K562 (cell line): Measurements from ENCODE around the gene TFAP2B. TPM values are rescaled to one million over a fixed set of nuclear protein-coding genes. Genes with fewer than 3 reads are reported as not detected.

Experiments used
- ATAC-seq: fragments of 200-7000 bp; cut with Tn5 transposase; 3 replicates; pipeline ENCODE4 v1.9.1; 2020; ENCODE audit warnings: moderate library complexity
- BruUV-seq: library from RNA; stranded (reverse); fragments of 400-500 nt; replicated peaks from 2 replicates; lab custom pipeline; 2021; lab: Mats Ljungman, UMichigan
- CTCF ChIA-PET: fragments of 300-600 bp; formaldehyde crosslinking; extraction: SDS; loops from one replicate; lab custom pipeline; 2021; ENCODE audit warnings: low intra/inter-chr PET ratio; lab: Yijun Ruan, JAX
- POLR2A ChIA-PET: fragments of 300-600, 350-650 bp; sonication (Branson Sonifier 250); formaldehyde crosslinking; extraction: SDS; loops from one replicate; lab custom pipeline; 2021; ENCODE audit warnings: antibody characterized with exemption, inconsistent platforms; lab: Yijun Ruan, JAX
- DNase-seq, 4 experiments: peaks; one replicate each; pipeline versions ENCODE4 v3.0.0 to v3.0.0-alpha.2; 2011 to 2018; ENCODE audit warnings: low spot score in 3 of 4, mixed read lengths in 3 of 4; ENCODE audit errors: extremely low read depth in 1 of 4
- FAIRE-seq: peaks from 2 replicates; lab custom pipeline; 2011; peaks lifted over from hg19 to GRCh38; lab: Jason Lieb, UNC
- H2AFZ ChIP-seq: 2 replicates; pipeline ENCODE4 v1.6.0; 2011; ENCODE audit warnings: low read depth, low read length, control low read depth, inconsistent platforms
- H3K27ac ChIP-seq: fragments of 200-600 bp; 3 replicates; pipeline ENCODE4 v1.8.0; 2011; ENCODE audit warnings: low read depth, mild to moderate bottlenecking, control low read depth, inconsistent platforms, low read length, moderate library complexity, mixed read lengths; ENCODE audit errors: extremely low read depth
- H3K27me3 ChIP-seq, 2 experiments: fragments of 300-600 bp in 1 of 2; 2 replicates in 1 of 2; 3 replicates in 1 of 2; pipeline versions ENCODE4 v1.6.0 to v1.8.0; 2011; ENCODE audit warnings: inconsistent platforms in 2 of 2, low read length in 2 of 2, mild to moderate bottlenecking in 1 of 2, mixed read lengths in 1 of 2, moderate library complexity in 1 of 2; ENCODE audit not compliant: control insufficient read depth in 2 of 2, insufficient read depth in 2 of 2
- H3K36me3 ChIP-seq: fragments of 300-600 bp; 3 replicates; pipeline ENCODE4 v1.8.0; 2011; ENCODE audit warnings: mild to moderate bottlenecking, low read length, inconsistent platforms; ENCODE audit not compliant: control insufficient read depth, insufficient read depth
- H3K4me1 ChIP-seq, 2 experiments: fragments of 200-600 bp in 1 of 2; replicated peaks in 1 of 2; 2 replicates in 1 of 2; 3 replicates in 1 of 2; pipeline versions ENCODE4 v1.5.1 to v1.8.0; 2011; ENCODE audit warnings: inconsistent platforms in 2 of 2, low read length in 2 of 2, mild to moderate bottlenecking in 1 of 2, mixed read lengths in 1 of 2, moderate library complexity in 1 of 2; ENCODE audit not compliant: control insufficient read depth in 2 of 2, insufficient read depth in 2 of 2
- H3K4me2 ChIP-seq: 2 replicates; pipeline ENCODE4 v1.6.1; 2011; ENCODE audit warnings: low read length, control low read depth, inconsistent platforms, mixed read lengths; ENCODE audit not compliant: insufficient read depth
- H3K4me3 ChIP-seq: fragments of 200-600 bp; sonication (generic), shearing (Covaris generic); 2 replicates; pipeline ENCODE4 v1.5.1; 2016; ENCODE audit warnings: control low read depth, inconsistent platforms
- H3K79me2 ChIP-seq: fragments of 200-600 bp; 3 replicates; pipeline ENCODE4 v1.8.0; 2011; ENCODE audit warnings: low read length, inconsistent platforms; ENCODE audit not compliant: control insufficient read depth, insufficient read depth
- H3K9ac ChIP-seq, 2 experiments: 2 replicates each; pipeline versions ENCODE4 v1.6.0 to v1.6.1; 2011; ENCODE audit warnings: low read depth in 2 of 2, low read length in 2 of 2, control low read depth in 1 of 2, inconsistent platforms in 1 of 2, mild to moderate bottlenecking in 1 of 2, mixed read lengths in 1 of 2; ENCODE audit not compliant: insufficient read depth in 1 of 2
- H3K9me1 ChIP-seq: one replicate; pipeline ENCODE4 v1.6.0; 2011; ENCODE audit warnings: inconsistent platforms, mild to moderate bottlenecking, low read length, moderate library complexity; ENCODE audit not compliant: control insufficient read depth, insufficient read depth
- H3K9me3 ChIP-seq: replicated peaks from 2 replicates; pipeline ENCODE4 v1.5.1; 2011; ENCODE audit warnings: low read depth, low read length, inconsistent platforms; ENCODE audit not compliant: control insufficient read depth, insufficient read depth
- H4K20me1 ChIP-seq: replicated peaks from 2 replicates; pipeline ENCODE4 v1.6.1; 2011; ENCODE audit warnings: low read length, inconsistent platforms, mixed read lengths; ENCODE audit not compliant: control insufficient read depth, insufficient read depth
- NR1H2 ChIP-seq: sonication (generic); formaldehyde crosslinking; IDR thresholded peaks from 2 replicates; pipeline ENCODE4 v1.4.0; 2020; ENCODE audit warnings: mild to moderate bottlenecking, missing genetic modification reagents
- PRMT5 ChIP-seq: sonication (generic); formaldehyde crosslinking; IDR thresholded peaks from 2 replicates; pipeline ENCODE4 v1.5.0; 2020; ENCODE audit warnings: missing genetic modification reagents
- RBM14 ChIP-seq: fragments of 200-400 bp; formaldehyde crosslinking; IDR thresholded peaks from 2 replicates; pipeline ENCODE4 v1.6.1; 2018; ENCODE audit warnings: low read depth, mild to moderate bottlenecking, low read length, moderate library complexity, borderline replicate concordance; ENCODE audit not compliant: insufficient read depth
- SREBF2 ChIP-seq: sonication (generic); formaldehyde crosslinking; IDR thresholded peaks from 2 replicates; pipeline ENCODE4 v1.4.0; 2020; ENCODE audit warnings: mild to moderate bottlenecking, missing genetic modification reagents
- ZNF174 ChIP-seq: fragments of 250-450 bp; sonication (Bioruptor Pico); IDR thresholded peaks from 2 replicates; pipeline ENCODE4 v1.4.0; 2020; ENCODE audit warnings: mild to moderate bottlenecking
- ZNF561 ChIP-seq: fragments of 450-650 bp; formaldehyde crosslinking; conservative IDR thresholded peaks from 2 replicates; pipeline ENCODE4 v1.4.0; 2020; ENCODE audit warnings: mild to moderate bottlenecking, moderate library complexity
- ZNF79 ChIP-seq: fragments of 250-450 bp; sonication (Bioruptor Pico); IDR thresholded peaks from 2 replicates; pipeline ENCODE4 v1.4.0; 2020; ENCODE audit warnings: low read depth, mild to moderate bottlenecking, moderate library complexity
- WGBS: fragments of 100-300 bp; shearing (Covaris generic); methylation state at CpG from one replicate; pipeline ENCODE4 v1.1.6; 2016; ENCODE audit warnings: low coverage, mixed read lengths; ENCODE audit not compliant: insufficient coverage; ENCODE audit errors: missing lambda C conversion rate; 5-methylcytosine and 5-hydroxymethylcytosine counted together
- in situ Hi-C: fragments of 300-500 bp; cut with MboI; formaldehyde crosslinking; loops from 4 replicates; pipeline ENCODE4 v1.15.0; 2018; ENCODE audit warnings: inconsistent platforms, mixed read lengths
- intact Hi-C: fragments of 100-400 bp; cut with micrococcal nuclease; formaldehyde crosslinking; loops from 2 replicates; pipeline ENCODE4 v1.14.2; 2022
- polyA plus RNA-seq, 8 experiments: library from polyadenylated mRNA; depleted of rRNA in 4 of 8; stranded (reverse) in 5 of 8; unstranded in 3 of 8; fragments of >200 nt; fragmentation: Nextera tagmentation in 2 of 8; fragmentation: Illumina TruSeq in 1 of 8; extraction: Ambion mirVana in 2 of 8; extraction: Trizol in 1 of 8; gene quantifications; 2 replicates each; pipeline versions ENCODE4 v1.2.1 to v1.2.3, GENCODE V29; 2011 to 2014; ENCODE audit warnings: inconsistent platforms in 1 of 8, missing spikeins in 1 of 8
- total RNA-seq, 7 experiments: library from RNA; depleted of rRNA in 6 of 7; stranded (reverse); fragments of >200 nt in 6 of 7; fragmentation: Illumina TruSeq in 2 of 7; extraction: Trizol in 2 of 7; gene quantifications; 2 replicates each; pipeline versions ENCODE4 v1.2.1 to v1.2.3, GENCODE V29; 2011 to 2021; ENCODE audit warnings: low replicate concordance in 1 of 7
- TF ChIP-seq, protein P1 (sequence below): fragments of 450-650 bp; IDR thresholded peaks from 2 replicates; pipeline ENCODE4 v1.6.1; 2016; ENCODE audit warnings: low read depth
- TF ChIP-seq, protein P2 (sequence below): fragments of 250-450 bp; sonication (Bioruptor Pico); IDR thresholded peaks from 2 replicates; pipeline ENCODE4 v1.4.0; 2020; ENCODE audit warnings: mild to moderate bottlenecking, moderate library complexity
- TF ChIP-seq, protein P3 (sequence below), 2 experiments: IDR thresholded peaks in 1 of 2; conservative IDR thresholded peaks in 1 of 2; 2 replicates each; pipeline ENCODE4 v1.6.1; 2016; ENCODE audit warnings: low read depth in 2 of 2, mild to moderate bottlenecking in 1 of 2, missing compliant biosample characterization in 1 of 2, missing genetic modification characterization in 1 of 2, moderate library complexity in 1 of 2

The TFAP2B gene
- total and polyA plus RNA-seq, 9 of the 15 experiments (the other 6 are each of a cell fraction or from before 2014, with no cell fraction given): not detected

DNA sequence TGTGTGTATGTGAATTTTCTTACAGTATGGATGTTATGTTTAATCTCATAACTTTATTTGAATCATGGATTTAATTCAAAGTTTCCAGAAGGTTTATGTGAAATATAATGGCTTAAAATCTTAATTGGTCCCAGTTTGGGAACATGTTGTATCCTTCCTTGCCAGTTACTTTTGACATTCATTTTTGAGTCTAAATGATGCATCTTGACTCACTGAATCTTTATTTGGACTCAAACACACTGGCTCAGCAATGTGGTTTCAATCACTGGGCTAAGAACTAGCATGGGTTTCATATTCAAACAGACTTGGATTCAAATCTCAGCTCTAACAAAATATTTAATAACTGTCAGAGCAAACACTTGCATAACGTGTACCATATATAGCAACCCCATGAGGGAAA lies 25.9 kb upstream of the TFAP2B start:
- no peaks in the 10 kb centered on the region for H3K4me1 ChIP-seq
- no peak overlapping the region for H3K27ac ChIP-seq
- H3K4me3 ChIP-seq: no peak overlapping the region
- no peak for DNase-seq
- in situ Hi-C loops (loop anchor here (10.0 kb wide), 1 partner anchor 668 kb away; no protein-coding TSS in a partner anchor), intact Hi-C loops (loop anchor here (1.0 to 5.0 kb wide), 3 partner anchors 135 to 664 kb away; no protein-coding TSS in a partner anchor)
- ChIA-PET CTCF (no interaction called here), POLR2A (no interaction called here)
- no peak overlapping the region for H2AFZ ChIP-seq
- H3K36me3 ChIP-seq: no peaks in the 10 kb centered on the region
- no peaks in the 10 kb centered on the region for H3K79me2 ChIP-seq
- FAIRE-seq: no peak
- H3K27me3 ChIP-seq: no peaks in the 10 kb centered on the region
- H4K20me1 ChIP-seq: no peaks in the 10 kb centered on the region
- H3K9me1 ChIP-seq: no peaks in the 10 kb centered on the region
- no peak for ATAC-seq
- 0% methylated on average over 1 of the region's 1 CpG for WGBS
- no TSS peak for BruUV-seq
- no peak overlapping the region for H3K9ac ChIP-seq
- H3K9me3 ChIP-seq: no peaks in the 10 kb centered on the region
- no peak overlapping the region for H3K4me2 ChIP-seq
- TF ChIP-seq RBM14: no peak
- no peak for TF ChIP-seq NR1H2 (CRISPR knock-in tag)
- no peak for TF ChIP-seq ZNF79 (CRISPR knock-in tag)
- TF ChIP-seq ZNF561: no peak
- TF ChIP-seq SREBF2 (CRISPR knock-in tag): no peak
- TF ChIP-seq, protein P1, sequence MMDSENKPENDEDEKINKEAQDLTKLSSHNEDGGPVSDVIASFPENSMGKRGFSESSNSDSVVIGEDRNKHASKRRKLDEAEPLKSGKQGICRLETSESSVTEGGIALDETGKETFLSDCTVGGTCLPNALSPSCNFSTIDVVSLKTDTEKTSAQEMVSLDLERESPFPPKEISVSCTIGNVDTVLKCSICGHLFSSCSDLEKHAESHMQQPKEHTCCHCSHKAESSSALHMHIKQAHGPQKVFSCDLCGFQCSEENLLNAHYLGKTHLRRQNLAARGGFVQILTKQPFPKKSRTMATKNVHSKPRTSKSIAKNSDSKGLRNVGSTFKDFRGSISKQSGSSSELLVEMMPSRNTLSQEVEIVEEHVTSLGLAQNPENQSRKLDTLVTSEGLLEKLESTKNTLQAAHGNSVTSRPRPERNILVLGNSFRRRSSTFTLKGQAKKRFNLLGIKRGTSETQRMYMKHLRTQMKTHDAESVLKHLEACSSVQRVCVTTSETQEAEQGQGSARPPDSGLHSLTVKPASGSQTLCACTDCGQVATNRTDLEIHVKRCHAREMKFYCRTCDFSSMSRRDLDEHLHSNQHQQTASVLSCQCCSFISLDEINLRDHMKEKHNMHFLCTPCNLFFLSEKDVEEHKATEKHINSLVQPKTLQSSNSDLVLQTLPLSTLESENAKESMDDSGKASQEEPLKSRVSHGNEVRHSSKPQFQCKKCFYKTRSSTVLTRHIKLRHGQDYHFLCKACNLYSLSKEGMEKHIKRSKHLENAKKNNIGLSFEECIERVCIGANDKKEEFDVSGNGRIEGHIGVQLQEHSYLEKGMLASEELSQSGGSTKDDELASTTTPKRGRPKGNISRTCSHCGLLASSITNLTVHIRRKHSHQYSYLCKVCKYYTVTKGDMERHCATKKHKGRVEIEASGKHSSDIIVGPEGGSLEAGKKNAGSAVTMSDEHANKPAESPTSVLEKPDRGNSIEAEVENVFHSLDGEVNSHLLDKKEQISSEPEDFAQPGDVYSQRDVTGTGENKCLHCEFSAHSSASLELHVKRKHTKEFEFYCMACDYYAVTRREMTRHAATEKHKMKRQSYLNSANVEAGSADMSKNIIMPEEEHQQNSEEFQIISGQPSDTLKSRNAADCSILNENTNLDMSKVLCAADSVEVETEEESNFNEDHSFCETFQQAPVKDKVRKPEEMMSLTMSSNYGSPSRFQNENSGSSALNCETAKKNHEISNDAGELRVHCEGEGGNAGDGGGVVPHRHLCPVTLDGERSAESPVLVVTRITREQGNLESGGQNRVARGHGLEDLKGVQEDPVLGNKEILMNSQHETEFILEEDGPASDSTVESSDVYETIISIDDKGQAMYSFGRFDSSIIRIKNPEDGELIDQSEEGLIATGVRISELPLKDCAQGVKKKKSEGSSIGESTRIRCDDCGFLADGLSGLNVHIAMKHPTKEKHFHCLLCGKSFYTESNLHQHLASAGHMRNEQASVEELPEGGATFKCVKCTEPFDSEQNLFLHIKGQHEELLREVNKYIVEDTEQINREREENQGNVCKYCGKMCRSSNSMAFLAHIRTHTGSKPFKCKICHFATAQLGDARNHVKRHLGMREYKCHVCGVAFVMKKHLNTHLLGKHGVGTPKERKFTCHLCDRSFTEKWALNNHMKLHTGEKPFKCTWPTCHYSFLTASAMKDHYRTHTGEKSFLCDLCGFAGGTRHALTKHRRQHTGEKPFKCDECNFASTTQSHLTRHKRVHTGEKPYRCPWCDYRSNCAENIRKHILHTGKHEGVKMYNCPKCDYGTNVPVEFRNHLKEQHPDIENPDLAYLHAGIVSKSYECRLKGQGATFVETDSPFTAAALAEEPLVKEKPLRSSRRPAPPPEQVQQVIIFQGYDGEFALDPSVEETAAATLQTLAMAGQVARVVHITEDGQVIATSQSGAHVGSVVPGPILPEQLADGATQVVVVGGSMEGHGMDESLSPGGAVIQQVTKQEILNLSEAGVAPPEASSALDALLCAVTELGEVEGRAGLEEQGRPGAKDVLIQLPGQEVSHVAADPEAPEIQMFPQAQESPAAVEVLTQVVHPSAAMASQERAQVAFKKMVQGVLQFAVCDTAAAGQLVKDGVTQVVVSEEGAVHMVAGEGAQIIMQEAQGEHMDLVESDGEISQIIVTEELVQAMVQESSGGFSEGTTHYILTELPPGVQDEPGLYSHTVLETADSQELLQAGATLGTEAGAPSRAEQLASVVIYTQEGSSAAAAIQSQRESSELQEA: no peak
- TF ChIP-seq, protein P2, sequence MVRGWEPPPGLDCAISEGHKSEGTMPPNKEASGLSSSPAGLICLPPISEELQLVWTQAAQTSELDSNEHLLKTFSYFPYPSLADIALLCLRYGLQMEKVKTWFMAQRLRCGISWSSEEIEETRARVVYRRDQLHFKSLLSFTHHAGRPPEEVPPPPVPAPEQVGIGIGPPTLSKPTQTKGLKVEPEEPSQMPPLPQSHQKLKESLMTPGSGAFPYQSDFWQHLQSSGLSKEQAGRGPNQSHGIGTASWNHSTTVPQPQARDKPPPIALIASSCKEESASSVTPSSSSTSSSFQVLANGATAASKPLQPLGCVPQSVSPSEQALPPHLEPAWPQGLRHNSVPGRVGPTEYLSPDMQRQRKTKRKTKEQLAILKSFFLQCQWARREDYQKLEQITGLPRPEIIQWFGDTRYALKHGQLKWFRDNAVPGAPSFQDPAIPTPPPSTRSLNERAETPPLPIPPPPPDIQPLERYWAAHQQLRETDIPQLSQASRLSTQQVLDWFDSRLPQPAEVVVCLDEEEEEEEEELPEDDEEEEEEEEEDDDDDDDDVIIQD: no peak
- TF ChIP-seq PRMT5 (CRISPR knock-in tag): no peak
- no peak for TF ChIP-seq ZNF174 (CRISPR knock-in tag)
- TF ChIP-seq, protein P3, sequence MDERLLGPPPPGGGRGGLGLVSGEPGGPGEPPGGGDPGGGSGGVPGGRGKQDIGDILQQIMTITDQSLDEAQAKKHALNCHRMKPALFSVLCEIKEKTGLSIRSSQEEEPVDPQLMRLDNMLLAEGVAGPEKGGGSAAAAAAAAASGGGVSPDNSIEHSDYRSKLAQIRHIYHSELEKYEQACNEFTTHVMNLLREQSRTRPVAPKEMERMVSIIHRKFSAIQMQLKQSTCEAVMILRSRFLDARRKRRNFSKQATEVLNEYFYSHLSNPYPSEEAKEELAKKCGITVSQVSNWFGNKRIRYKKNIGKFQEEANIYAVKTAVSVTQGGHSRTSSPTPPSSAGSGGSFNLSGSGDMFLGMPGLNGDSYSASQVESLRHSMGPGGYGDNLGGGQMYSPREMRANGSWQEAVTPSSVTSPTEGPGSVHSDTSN (CRISPR knock-in tag; IDR thresholded peaks at IDR 0.05; ENCODE audit: low read depth): no peak
- TF ChIP-seq, protein P3 (tag; conservative IDR thresholded peaks at IDR 0.05; ENCODE audit: low read depth): no peak
